T-cell (primary cell): Measurements from ENCODE around the gene SLC11A1. TPM values are rescaled to one million over a fixed set of nuclear protein-coding genes. Genes with fewer than 3 reads are reported as not detected.

Experiments
- ATAC-seq, 4 experiments: fragments of 200-7000 bp in 3 of 4; fragments of 150-1000 bp in 1 of 4; cut with Tn5 transposase; replicated peaks in 1 of 4; 1 replicate in 3 of 4; 2 replicates in 1 of 4; pipeline ENCODE4 v1.10.0; 2021; ENCODE audit warnings: moderate library complexity in 3 of 4, mild to moderate bottlenecking in 2 of 4, moderate number of reproducible peaks in 1 of 4
- CTCF ChIA-PET, 2 donors: fragments of 300-600 bp; sonication (Branson Sonifier 250); formaldehyde crosslinking; loops; one replicate each; lab custom pipeline; 2022; ENCODE audit warnings: antibody characterized with exemption in 2 of 2; lab: Charles Lee
- POLR2A ChIA-PET, 2 donors: fragments of 300-600 bp; sonication (Branson Sonifier 250); formaldehyde crosslinking; loops; one replicate each; lab custom pipeline; 2022; ENCODE audit warnings: antibody characterized with exemption in 2 of 2; lab: Charles Lee
- DNase-seq, 35 experiments: peaks; one replicate each; pipeline versions ENCODE4 v3.0.0 to v3.0.0-alpha.2; 2013 to 2023
- H3K27ac ChIP-seq: one replicate; pipeline ENCODE4 v1.5.1; 2013; ENCODE audit warnings: low read length
- H3K27me3 ChIP-seq, 2 experiments: replicated peaks in 1 of 2; 1 replicate in 1 of 2; 2 replicates in 1 of 2; pipeline versions ENCODE4 v1.6.1 to v1.7.0; 2013; ENCODE audit warnings: low read length in 1 of 2, mixed read lengths in 1 of 2; ENCODE audit not compliant: control insufficient read depth in 2 of 2, insufficient read depth in 2 of 2; ENCODE audit errors: extremely low read depth in 1 of 2
- H3K36me3 ChIP-seq, 2 donors: 1 replicate in 1 of 2; 2 replicates in 1 of 2; pipeline versions ENCODE4 v1.6.1 to v1.7.0; 2013; ENCODE audit warnings: low read length in 1 of 2; ENCODE audit not compliant: control insufficient read depth in 2 of 2, insufficient read depth in 1 of 2; ENCODE audit errors: extremely low read depth in 1 of 2
- H3K4me1 ChIP-seq, 2 experiments: 1 replicate in 1 of 2; 2 replicates in 1 of 2; pipeline versions ENCODE4 v1.6.1 to v1.7.0; 2013; ENCODE audit warnings: low read length in 2 of 2, mixed read lengths in 1 of 2; ENCODE audit not compliant: insufficient read depth in 2 of 2, control insufficient read depth in 1 of 2; ENCODE audit errors: extremely low read depth in 1 of 2
- H3K4me3 ChIP-seq, 2 donors: 1 replicate in 1 of 2; 2 replicates in 1 of 2; pipeline versions ENCODE4 v1.5.1 to v1.7.0; 2013; ENCODE audit warnings: mild to moderate bottlenecking in 2 of 2, low read length in 1 of 2, moderate library complexity in 1 of 2; ENCODE audit not compliant: control insufficient read depth in 1 of 2; ENCODE audit errors: extremely low read depth in 1 of 2
- H3K9me3 ChIP-seq: 2 replicates; pipeline ENCODE4 v1.7.0; 2013
- H3K27ac Mint-ChIP-seq, 2 donors: one replicate each; pipeline ENCODE4 v1.8.0; 2020 to 2021; ENCODE audit warnings: mild to moderate bottlenecking in 2 of 2, mixed read lengths in 2 of 2
- H3K27me3 Mint-ChIP-seq, 2 donors: one replicate each; pipeline ENCODE4 v1.8.0; 2021 to 2022; ENCODE audit warnings: mixed read lengths in 2 of 2
- H3K36me3 Mint-ChIP-seq: one replicate; pipeline ENCODE4 v1.8.0; 2021; ENCODE audit warnings: mixed read lengths
- H3K4me1 Mint-ChIP-seq, 3 donors: one replicate each; pipeline ENCODE4 v1.8.0; 2020 to 2022; ENCODE audit warnings: mixed read lengths in 3 of 3, mild to moderate bottlenecking in 1 of 3
- H3K4me3 Mint-ChIP-seq, 3 donors: one replicate each; pipeline ENCODE4 v1.8.0; 2020 to 2022; ENCODE audit warnings: mild to moderate bottlenecking in 3 of 3, mixed read lengths in 3 of 3, moderate library complexity in 3 of 3
- H3K9me3 Mint-ChIP-seq, 3 donors: one replicate each; pipeline ENCODE4 v1.8.0; 2020 to 2022; ENCODE audit warnings: mixed read lengths in 3 of 3
- WGBS: methylation state at CpG from one replicate; pipeline ENCODE4 v1.1.5; 2013; ENCODE audit warnings: missing lambda C conversion rate; ENCODE audit not compliant: insufficient coverage; 5-methylcytosine and 5-hydroxymethylcytosine counted together
- total RNA-seq, 35 experiments: library from RNA in 6 of 35; stranded (reverse) in 6 of 35; fragments of 120-200 nt in 1 of 35; gene quantifications; one replicate each; pipeline versions ENCODE4 v1.2.1 to v1.2.4 and lab custom pipeline; 2013 to 2026

The SLC11A1 gene
- total RNA-seq, 5 donors from 2014 or later (not counting 1 experiment from before 2014, with no cell fraction given), result 0.40 to 1.2 (median 0.79) TPM

DNA sequence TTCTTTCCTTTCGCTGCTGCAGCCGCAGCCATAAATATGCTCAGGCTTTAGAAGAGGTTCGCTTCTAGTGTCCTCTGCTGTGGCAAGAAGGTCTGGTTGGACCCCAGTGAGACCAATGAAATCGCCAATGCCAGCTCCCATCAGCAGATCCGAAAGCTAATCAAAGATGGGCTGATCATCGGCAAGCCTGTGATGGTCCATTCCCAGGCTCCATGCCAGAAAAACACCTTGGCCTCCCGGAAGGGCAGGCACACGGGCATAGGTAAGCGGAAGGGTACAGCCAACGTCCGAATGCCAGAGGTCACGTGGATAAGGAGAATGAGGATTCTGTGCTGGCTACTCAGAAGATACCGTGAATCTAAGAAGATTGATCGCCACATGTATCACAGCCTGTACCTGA, 28.0 kb upstream of the SLC11A1 start:
- peaks cover 0 to 8% of the 10 kb centered on the region in 2 experiments for H3K4me1 ChIP-seq
- ATAC-seq (no peak), DNase-seq (no peak)
- Mint-ChIP-seq H3K4me1 (peaks cover 0 to 4% (median 2%) of the 10 kb centered on the region in 3 donors), H3K4me3 (no peak overlapping the region), H3K27me3 (no peaks in the 10 kb centered on the region), H3K36me3 (peaks cover 3% of the 10 kb centered on the region), H3K9me3 (peaks cover 4 to 13% (median 11%) of the 10 kb centered on the region in 3 donors), H3K27ac (no peak overlapping the region)
- ChIA-PET CTCF (interaction anchor here in 1 of 2 donors (1.5 kb wide), 1 partner anchor 60 kb away, joined by 18 read pairs; no protein-coding TSS in a partner anchor), POLR2A (no interaction called here)
- peaks cover 0 to 7% of the 10 kb centered on the region in 2 experiments for H3K27me3 ChIP-seq
- H3K4me3 ChIP-seq, result no peak overlapping the region
- H3K36me3 ChIP-seq, result no peaks in the 10 kb centered on the region
- H3K9me3 ChIP-seq, result no peaks in the 10 kb centered on the region
- no peak overlapping the region for H3K27ac ChIP-seq
- 92% methylated on average over 13 of the region's 14 CpGs for WGBS

DNA sequence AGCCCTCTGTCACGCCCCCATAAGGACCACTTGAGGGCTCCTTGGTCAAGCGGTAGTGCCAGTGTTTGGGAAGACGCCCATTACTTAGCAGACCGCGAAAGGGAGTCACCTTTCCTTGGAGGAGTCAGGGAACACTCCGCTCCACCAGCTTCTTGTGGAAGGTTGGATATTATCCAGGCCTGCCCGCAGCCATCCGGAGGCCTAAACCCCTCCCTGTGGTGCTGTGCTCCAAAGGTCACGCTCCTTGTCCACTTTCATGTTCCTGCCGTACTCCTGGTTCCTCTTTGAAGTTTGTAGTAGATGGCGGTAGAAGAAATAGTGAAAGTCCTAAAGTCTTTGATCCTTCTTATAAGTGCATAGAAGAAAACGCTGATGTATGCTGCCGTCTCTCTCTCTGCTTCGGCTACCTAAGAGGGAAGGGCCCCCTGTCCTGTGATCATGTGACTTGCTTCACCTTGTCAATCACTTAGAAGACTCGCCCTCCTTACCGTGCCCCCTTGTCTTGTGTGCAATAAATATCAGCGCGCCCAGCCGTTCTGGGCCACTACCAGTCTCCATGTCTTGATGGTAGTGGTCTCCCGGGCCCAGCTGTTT, 27.1 kb upstream of the SLC11A1 start:
- Mint-ChIP-seq H3K36me3 (peaks cover 3% of the 10 kb centered on the region), H3K27me3 (no peaks in the 10 kb centered on the region), H3K9me3 (peaks cover 4 to 13% (median 11%) of the 10 kb centered on the region in 3 donors), H3K27ac (no peak overlapping the region), H3K4me1 (peaks cover 0 to 4% (median 2%) of the 10 kb centered on the region in 3 donors), H3K4me3 (no peak overlapping the region)
- Histone ChIP-seq H3K9me3 (no peaks in the 10 kb centered on the region), H3K36me3 (no peaks in the 10 kb centered on the region), H3K4me1 (peaks cover 0 to 8% of the 10 kb centered on the region in 2 experiments), H3K27me3 (peaks cover 0 to 7% of the 10 kb centered on the region in 2 experiments), H3K27ac (no peak overlapping the region), H3K4me3 (no peak overlapping the region)
- no peak for DNase-seq
- no peak for ATAC-seq
- POLR2A ChIA-PET, result no interaction called here
- CTCF ChIA-PET, result interaction anchor here (0.7 to 4.4 kb wide), 7 partner anchors 39 to 82 kb away, joined by 7 to 31 read pairs (median 11); no protein-coding TSS in a partner anchor
- WGBS, result 93% methylated on average over 5 of the region's 20 CpGs

DNA sequence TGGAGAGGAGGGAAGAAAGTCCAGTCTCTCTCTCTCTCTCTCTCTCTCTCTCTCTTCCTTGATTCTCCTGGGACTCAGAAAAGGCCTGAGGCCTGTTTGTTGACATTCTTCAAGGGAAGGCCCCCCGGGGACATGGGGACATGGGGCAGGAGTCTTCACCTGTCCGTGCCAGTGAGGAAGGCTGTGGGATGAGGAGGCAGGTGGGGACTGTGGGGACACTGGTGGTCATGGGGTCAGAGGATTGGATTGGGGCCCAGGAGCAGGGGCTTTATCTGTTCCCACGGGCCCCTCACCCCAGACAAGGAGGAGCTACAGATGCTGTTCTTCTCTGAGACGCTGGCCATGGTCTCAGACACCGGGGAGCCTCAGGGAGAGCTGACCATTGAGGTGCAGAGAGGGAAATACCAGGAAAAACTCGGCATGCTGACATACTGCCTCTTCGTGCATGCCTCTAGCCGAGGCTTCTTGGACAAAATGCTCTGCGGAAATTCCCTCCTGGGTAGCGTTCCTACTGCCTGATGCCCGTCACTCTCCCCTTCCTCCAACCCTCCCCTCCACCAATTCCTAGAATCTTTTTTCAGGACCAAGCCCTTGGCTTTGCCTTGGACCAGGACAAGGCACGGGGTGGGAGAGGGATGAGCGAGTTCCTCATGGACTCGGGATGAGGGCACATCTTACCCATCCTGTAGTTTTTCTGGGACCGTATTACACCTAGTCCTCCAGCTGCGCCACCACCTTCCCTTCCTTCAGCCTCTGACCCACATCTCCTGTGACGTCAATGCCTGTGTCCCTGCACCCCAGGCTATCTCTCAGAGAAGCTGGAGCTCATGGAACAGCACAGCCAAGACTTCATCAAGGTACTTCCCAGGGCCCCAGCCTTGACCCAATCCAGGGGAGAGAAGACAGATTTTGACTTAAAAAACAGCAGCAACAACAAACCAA, 24.6 kb upstream of the SLC11A1 start:
- POLR2A ChIA-PET, result interaction anchor here in 1 of 2 donors (0.6 kb wide), 2 partner anchors 9 to 10 kb away, joined by 3 read pairs; no protein-coding TSS in a partner anchor

DNA sequence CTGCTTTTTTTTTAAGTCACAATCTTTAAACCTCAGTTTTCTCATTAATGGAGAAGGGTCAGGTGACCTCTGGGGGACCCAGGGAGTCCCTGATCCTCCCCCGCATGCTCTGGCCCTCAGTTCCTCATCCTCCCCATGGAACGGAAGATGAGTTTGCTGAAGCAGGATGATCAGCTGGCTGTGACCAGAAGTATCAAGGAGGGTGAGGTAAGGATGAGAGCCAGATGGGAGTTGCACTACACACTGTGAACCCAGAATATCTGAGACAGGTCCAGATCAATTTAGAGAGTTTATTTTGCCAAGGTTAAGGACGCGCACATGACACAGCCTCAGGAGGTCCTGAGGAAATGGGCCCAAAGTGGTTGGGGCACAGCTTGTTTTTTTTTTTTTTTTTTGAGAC, 21.6 kb upstream of the SLC11A1 start:
- CTCF ChIA-PET, result interaction anchor here in 1 of 2 donors (1.1 kb wide), 1 partner anchor 58 kb away, joined by 9 read pairs; no protein-coding TSS in a partner anchor
- POLR2A ChIA-PET, result no interaction called here
- Histone ChIP-seq H3K27me3 (peaks cover 0 to 4% of the 10 kb centered on the region in 2 experiments), H3K4me1 (peaks cover 0 to 8% of the 10 kb centered on the region in 2 experiments), H3K36me3 (no peaks in the 10 kb centered on the region), H3K4me3 (no peak overlapping the region), H3K9me3 (no peaks in the 10 kb centered on the region), H3K27ac (no peak overlapping the region)
- H3K4me1 Mint-ChIP-seq, result peaks cover 0 to 4% (median 2%) of the 10 kb centered on the region in 3 donors
- H3K27ac Mint-ChIP-seq, result no peak overlapping the region
- DNase-seq (no peak), ATAC-seq (no peak)
- no peaks in the 10 kb centered on the region for H3K27me3 Mint-ChIP-seq
- H3K9me3 Mint-ChIP-seq, result no peaks in the 10 kb centered on the region
- no peaks in the 10 kb centered on the region for H3K36me3 Mint-ChIP-seq
- no peak overlapping the region for H3K4me3 Mint-ChIP-seq
- 91% methylated on average over 2 of the region's 4 CpGs for WGBS

More for the DNA sequence above, 24.6 kb upstream of the SLC11A1 start:
- H3K27ac Mint-ChIP-seq, result no peak overlapping the region
- Histone ChIP-seq H3K4me3 (no peak overlapping the region), H3K27me3 (peaks cover 0 to 7% of the 10 kb centered on the region in 2 experiments), H3K36me3 (no peaks in the 10 kb centered on the region), H3K9me3 (no peaks in the 10 kb centered on the region), H3K4me1 (peaks cover 0 to 8% of the 10 kb centered on the region in 2 experiments), H3K27ac (no peak overlapping the region)
- CTCF ChIA-PET, result interaction anchor here (0.6 to 4.4 kb wide), 24 partner anchors 30 to 245 kb away, joined by 3 to 31 read pairs (median 4); partner anchors contain the start of genes AAMP (in 1 of the 2) and PNKD (in 1 of the 2)
- DNase-seq (no peak), ATAC-seq (no peak)
- H3K4me1 Mint-ChIP-seq, result peaks cover 0 to 4% (median 2%) of the 10 kb centered on the region in 3 donors
- H3K27me3 Mint-ChIP-seq, result no peaks in the 10 kb centered on the region
- no peak overlapping the region for H3K4me3 Mint-ChIP-seq
- 71% methylated on average over 11 of the region's 17 CpGs for WGBS
- peaks cover 0 to 4% (median 4%) of the 10 kb centered on the region in 3 donors for H3K9me3 Mint-ChIP-seq
- no peaks in the 10 kb centered on the region for H3K36me3 Mint-ChIP-seq

DNA sequence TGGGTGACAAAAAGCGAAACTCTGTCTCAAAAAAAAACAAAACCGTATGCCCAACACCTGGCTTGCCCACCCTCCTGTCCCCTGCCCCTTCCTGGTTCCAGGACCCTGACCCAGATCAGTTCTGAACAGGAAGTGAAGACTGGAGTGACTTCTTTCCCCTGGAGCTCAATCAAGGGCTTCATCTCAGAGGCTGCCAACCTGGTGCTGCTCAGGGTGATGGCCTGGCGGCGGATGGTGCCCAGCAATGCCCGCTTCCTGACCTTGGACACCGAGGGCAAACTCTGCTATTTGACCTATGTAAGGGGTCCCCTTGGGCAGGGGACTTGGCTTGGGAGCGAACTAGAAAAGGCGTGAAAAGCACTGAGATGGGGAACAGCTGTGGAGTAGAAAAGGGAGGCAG, 19.5 kb upstream of the SLC11A1 start:
- Mint-ChIP-seq H3K36me3 (no peaks in the 10 kb centered on the region), H3K27ac (no peak overlapping the region), H3K4me1 (peaks cover 2 to 11% (median 5%) of the 10 kb centered on the region in 3 donors), H3K4me3 (no peak overlapping the region), H3K9me3 (no peaks in the 10 kb centered on the region), H3K27me3 (no peaks in the 10 kb centered on the region)
- H3K9me3 ChIP-seq, result no peaks in the 10 kb centered on the region
- no peak overlapping the region for H3K27ac ChIP-seq
- POLR2A ChIA-PET, result no interaction called here
- WGBS, result 78% methylated on average over 8 of the region's 8 CpGs
- no peak for DNase-seq
- no peak overlapping the region for H3K4me3 ChIP-seq
- ATAC-seq, result no peak
- H3K36me3 ChIP-seq, result no peaks in the 10 kb centered on the region
- CTCF ChIA-PET, result interaction anchor here in 1 of 2 donors (0.8 kb wide), 1 partner anchor 263 kb away, joined by 6 read pairs; no protein-coding TSS in a partner anchor
- H3K4me1 ChIP-seq, result peaks cover 2 to 9% of the 10 kb centered on the region in 2 experiments
- no peaks in the 10 kb centered on the region for H3K27me3 ChIP-seq

DNA sequence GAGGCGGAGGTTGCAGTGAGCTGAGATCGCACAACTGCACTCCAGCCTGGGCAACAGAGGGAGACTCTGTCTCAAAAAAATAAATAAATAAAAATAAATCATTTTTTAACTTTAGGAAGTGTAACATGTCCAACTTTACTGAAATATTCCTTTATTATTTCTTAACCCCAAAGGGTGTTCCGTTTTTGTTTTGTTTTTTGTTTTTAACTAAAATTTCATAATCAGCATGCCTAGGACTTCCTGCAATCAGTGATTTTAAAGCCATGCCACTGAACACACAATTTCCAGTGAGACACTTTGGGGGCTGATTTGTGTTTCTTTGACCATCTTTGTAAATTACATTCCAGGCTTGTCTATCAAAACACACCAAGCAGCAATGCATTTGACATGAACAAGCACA, 18.3 kb upstream of the SLC11A1 start:
- Histone ChIP-seq H3K27ac (no peak overlapping the region), H3K36me3 (no peaks in the 10 kb centered on the region), H3K4me3 (no peak overlapping the region), H3K4me1 (peaks cover 7 to 20% of the 10 kb centered on the region in 2 experiments), H3K9me3 (no peaks in the 10 kb centered on the region), H3K27me3 (no peaks in the 10 kb centered on the region)
- DNase-seq (no peak), ATAC-seq (no peak)
- ChIA-PET CTCF (interaction anchor here in 1 of 2 donors (0.7 kb wide), 1 partner anchor 23 kb away, joined by 5 read pairs; no protein-coding TSS in a partner anchor), POLR2A (interaction anchor here in 1 of 2 donors (0.7 kb wide), 1 partner anchor 90 kb away, joined by 3 read pairs; no protein-coding TSS in a partner anchor)
- no peak overlapping the region for H3K4me3 Mint-ChIP-seq
- H3K4me1 Mint-ChIP-seq, result peaks cover 10 to 16% (median 13%) of the 10 kb centered on the region in 3 donors
- no peaks in the 10 kb centered on the region for H3K9me3 Mint-ChIP-seq
- no peaks in the 10 kb centered on the region for H3K27me3 Mint-ChIP-seq
- H3K36me3 Mint-ChIP-seq, result no peaks in the 10 kb centered on the region
- no CpG with 5 or more reads among the region's 3 CpGs for WGBS
- peak overlapping the region in 1 of 2 donors; percentile 48 for H3K27ac Mint-ChIP-seq
